ENCODE measurements around the gene OR2L3.
A peak's percentile ranks its signal among the peaks of the same experiment; 100 is the strongest.
"Not testable (repeated sequence)": the region's sequence is repeated elsewhere in the genome, so short reads cannot be mapped to it uniquely, and the experiment has no call there.

OR2L3 gene

GRCh38 chr1:248055261-248055660 is 8.6 kb downstream of the OR2L3 start:
- Histone ChIP-seq H3K36me3 (ENCODE audit: control insufficient read depth in 1 of 2, insufficient read depth in 2 of 2, low read length in 2 of 2) (no peaks in the 10 kb centered on the region), H3K9me3 (ENCODE audit: control insufficient read depth in 1 of 2, low read length in 2 of 2) (no peaks in the 10 kb centered on the region), H3K4me1 (ENCODE audit: control insufficient read depth in 1 of 2, insufficient read depth in 2 of 2, low read length in 2 of 2) (no peaks in the 10 kb centered on the region), H3K27me3 (ENCODE audit: low read depth, low read length) (no peaks in the 10 kb centered on the region), H3K27ac (ENCODE audit: low read length) (no peak overlapping the region), H3K4me3 (ENCODE audit: low read depth in 1 of 2, low read length in 2 of 2) (no peak overlapping the region)

GRCh38 chr1:248065071-248065470 is 18.4 kb downstream of the OR2L3 start:
- Histone ChIP-seq H3K9me3 (ENCODE audit: control insufficient read depth in 1 of 2, low read length in 2 of 2) (peaks cover 0 to 3% of the 10 kb centered on the region in 2 donors), H3K4me1 (ENCODE audit: control insufficient read depth in 1 of 2, insufficient read depth in 2 of 2, low read length in 2 of 2) (no peaks in the 10 kb centered on the region), H3K27ac (ENCODE audit: low read length) (no peak overlapping the region), H3K36me3 (ENCODE audit: control insufficient read depth in 1 of 2, insufficient read depth in 2 of 2, low read length in 2 of 2) (no peaks in the 10 kb centered on the region), H3K27me3 (ENCODE audit: low read depth, low read length) (no peaks in the 10 kb centered on the region), H3K4me3 (ENCODE audit: low read depth in 1 of 2, low read length in 2 of 2) (no peak overlapping the region)

GRCh38 chr1:248065604-248066003 is 19.0 kb downstream of the OR2L3 start:
- H3K27ac ChIP-seq (ENCODE audit: low read length), result no peak overlapping the region

GRCh38 chr1:248083864-248084263 is 37.2 kb downstream of the OR2L3 start:
- H3K9me3 ChIP-seq (ENCODE audit: control insufficient read depth in 1 of 2, low read length in 2 of 2), result not testable (repeated sequence)

More at GRCh38 chr1:248065604-248066003, 19.0 kb downstream of the OR2L3 start:
- Histone ChIP-seq H3K9me3 (ENCODE audit: control insufficient read depth in 1 of 2, low read length in 2 of 2) (peaks cover 0 to 3% of the 10 kb centered on the region in 2 donors), H3K4me1 (ENCODE audit: control insufficient read depth in 1 of 2, insufficient read depth in 2 of 2, low read length in 2 of 2) (no peaks in the 10 kb centered on the region), H3K36me3 (ENCODE audit: control insufficient read depth in 1 of 2, insufficient read depth in 2 of 2, low read length in 2 of 2) (no peaks in the 10 kb centered on the region), H3K27me3 (ENCODE audit: low read depth, low read length) (no peaks in the 10 kb centered on the region), H3K4me3 (ENCODE audit: low read depth in 1 of 2, low read length in 2 of 2) (no peak overlapping the region)

GRCh38 chr1:248094884-248095283 is 48.2 kb downstream of the OR2L3 start, which contains the start of gene OR2L13:
OR2L13 (plus strand) TSS chr1:248095184; CDS start chr1:248099376, 4,192 bp downstream.
- H3K27me3 ChIP-seq (ENCODE audit: low read depth, low read length), result no peaks in the 10 kb centered on the region
- no peak within 1 kb of the TSS for H3K4me3 ChIP-seq (ENCODE audit: low read depth in 1 of 2, low read length in 2 of 2)
- no peaks in the 10 kb centered on the region for H3K4me1 ChIP-seq (ENCODE audit: control insufficient read depth in 1 of 2, insufficient read depth in 2 of 2, low read length in 2 of 2)
- no peak within 1 kb of the TSS for H3K27ac ChIP-seq (ENCODE audit: low read length)
- H3K36me3 ChIP-seq (ENCODE audit: control insufficient read depth in 1 of 2, insufficient read depth in 2 of 2, low read length in 2 of 2), result no peaks in the 10 kb centered on the region
- no peaks in the 10 kb centered on the region for H3K9me3 ChIP-seq (ENCODE audit: control insufficient read depth in 1 of 2, low read length in 2 of 2)

More at GRCh38 chr1:248083864-248084263, 37.2 kb downstream of the OR2L3 start:
- not testable (repeated sequence) for H3K4me3 ChIP-seq (ENCODE audit: low read depth in 1 of 2, low read length in 2 of 2); H3K4me1 ChIP-seq (ENCODE audit: control insufficient read depth in 1 of 2, insufficient read depth in 2 of 2, low read length in 2 of 2); H3K27me3 ChIP-seq (ENCODE audit: low read depth, low read length); H3K27ac ChIP-seq (ENCODE audit: low read length); H3K36me3 ChIP-seq (ENCODE audit: control insufficient read depth in 1 of 2, insufficient read depth in 2 of 2, low read length in 2 of 2)

- Histone ChIP-seq H3K36me3 (ENCODE audit: control insufficient read depth in 1 of 2, insufficient read depth in 2 of 2, low read length in 2 of 2) (no peaks in the 10 kb centered on the region), H3K4me1 (ENCODE audit: control insufficient read depth in 1 of 2, insufficient read depth in 2 of 2, low read length in 2 of 2) (no peaks in the 10 kb centered on the region), H3K9me3 (ENCODE audit: control insufficient read depth in 1 of 2, low read length in 2 of 2) (no peaks in the 10 kb centered on the region), H3K4me3 (ENCODE audit: low read depth in 1 of 2, low read length in 2 of 2) (no peak overlapping the region), H3K27me3 (ENCODE audit: low read depth, low read length) (no peaks in the 10 kb centered on the region), H3K27ac (ENCODE audit: low read length) (no peak overlapping the region)
These were observed 51.9 kb downstream of the OR2L3 start for GRCh38 chr1:248098529-248098928.

- no peak overlapping the region for H3K4me3 ChIP-seq (ENCODE audit: low read depth in 1 of 2, low read length in 2 of 2)
- no peaks in the 10 kb centered on the region for H3K4me1 ChIP-seq (ENCODE audit: control insufficient read depth in 1 of 2, insufficient read depth in 2 of 2, low read length in 2 of 2)
- H3K27ac ChIP-seq (ENCODE audit: low read length), result no peak overlapping the region
- peaks cover 0 to 10% of the 10 kb centered on the region in 2 donors for H3K9me3 ChIP-seq (ENCODE audit: control insufficient read depth in 1 of 2, low read length in 2 of 2)
- H3K36me3 ChIP-seq (ENCODE audit: control insufficient read depth in 1 of 2, insufficient read depth in 2 of 2, low read length in 2 of 2), result no peaks in the 10 kb centered on the region
- no peaks in the 10 kb centered on the region for H3K27me3 ChIP-seq (ENCODE audit: low read depth, low read length)
These were observed 56.2 kb downstream of the OR2L3 start for GRCh38 chr1:248102847-248103246.

- Histone ChIP-seq H3K9me3 (ENCODE audit: control insufficient read depth in 1 of 2, low read length in 2 of 2) (peaks cover 12 to 16% of the 10 kb centered on the region in 2 donors), H3K27me3 (ENCODE audit: low read depth, low read length) (no peaks in the 10 kb centered on the region), H3K36me3 (ENCODE audit: control insufficient read depth in 1 of 2, insufficient read depth in 2 of 2, low read length in 2 of 2) (no peaks in the 10 kb centered on the region), H3K27ac (ENCODE audit: low read length) (no peak overlapping the region), H3K4me3 (ENCODE audit: low read depth in 1 of 2, low read length in 2 of 2) (peak overlapping the region in 1 of 2 donors; percentile 15), H3K4me1 (ENCODE audit: control insufficient read depth in 1 of 2, insufficient read depth in 2 of 2, low read length in 2 of 2) (no peaks in the 10 kb centered on the region)
These were observed 64.5 kb downstream of the OR2L3 start for GRCh38 chr1:248111157-248111556.

Measured in muscle layer of duodenum (tissue), 2 donors.